DND-41 (cell line): ENCODE measurements around the gene WDR62.

Experiments
- CTCF ChIP-seq: IDR thresholded peaks from 2 replicates; pipeline ENCODE4 v1.5.1; 2012; ENCODE audit warnings: borderline replicate concordance, low read length, moderate library complexity, mild to moderate bottlenecking; ENCODE audit not compliant: poor library complexity, severe bottlenecking; ENCODE audit errors: extremely low read depth
- EZH2 ChIP-seq: IDR thresholded peaks from 3 replicates; pipeline ENCODE4 v1.6.1; 2012; ENCODE audit warnings: borderline replicate concordance, low read depth, mild to moderate bottlenecking, moderate library complexity, low read length, inconsistent platforms; ENCODE audit not compliant: severe bottlenecking

GRCh38 chr19:36084231-36085009 is 29.7 kb downstream of the WDR62 start:
- TF ChIP-seq CTCF (no peak), EZH2 (no peak)
